AG04450 (cell line): ENCODE results near the gene QKI. TPM values are rescaled to one million over a fixed set of nuclear protein-coding genes. Genes with fewer than 3 reads are reported as not detected.

Experiments used
- CTCF ChIA-PET: fragments of 300-600, 350-600 bp; formaldehyde crosslinking; extraction: SDS; loops from one replicate; lab custom pipeline; 2022; ENCODE audit warnings: antibody characterized with exemption, inconsistent platforms; lab: Charles Lee
- POLR2A ChIA-PET: fragments of 350-600 bp; formaldehyde crosslinking; extraction: SDS; loops from one replicate; lab custom pipeline; 2021; ENCODE audit warnings: antibody characterized with exemption, inconsistent platforms; lab: Yijun Ruan, JAX
- DNase-seq: peaks from one replicate; pipeline ENCODE4 v3.0.0-alpha.2; 2011; ENCODE audit warnings: low read depth, low spot score
- H3K27ac ChIP-seq: one replicate; pipeline ENCODE4 v1.5.1; 2012; ENCODE audit warnings: low read depth, low read length, control low read depth
- H3K27me3 ChIP-seq: one replicate; pipeline ENCODE4 v1.6.0; 2012; ENCODE audit warnings: low read length; ENCODE audit not compliant: control insufficient read depth, insufficient read depth
- H3K4me3 ChIP-seq: 2 replicates; pipeline ENCODE4 v1.5.1; 2011; ENCODE audit warnings: mild to moderate bottlenecking, low read depth, low read length, control low read depth
- H3K9me3 ChIP-seq: 2 replicates; pipeline ENCODE4 v1.5.1; 2012; ENCODE audit warnings: low read length; ENCODE audit not compliant: control insufficient read depth, insufficient read depth
- polyA plus RNA-seq: library from polyadenylated mRNA; depleted of rRNA; stranded (reverse); fragments of >200 nt; gene quantifications from 2 replicates; pipeline ENCODE4 v1.2.3, GENCODE V29; 2011
- TF ChIP-seq, protein P1 (sequence below): IDR thresholded peaks from 2 replicates; pipeline ENCODE4 v1.5.1; 2011; ENCODE audit warnings: low read depth, low read length, control low read depth, inconsistent platforms

QKI gene
- polyA plus RNA-seq, 1 experiment: 165 TPM

DNA sequence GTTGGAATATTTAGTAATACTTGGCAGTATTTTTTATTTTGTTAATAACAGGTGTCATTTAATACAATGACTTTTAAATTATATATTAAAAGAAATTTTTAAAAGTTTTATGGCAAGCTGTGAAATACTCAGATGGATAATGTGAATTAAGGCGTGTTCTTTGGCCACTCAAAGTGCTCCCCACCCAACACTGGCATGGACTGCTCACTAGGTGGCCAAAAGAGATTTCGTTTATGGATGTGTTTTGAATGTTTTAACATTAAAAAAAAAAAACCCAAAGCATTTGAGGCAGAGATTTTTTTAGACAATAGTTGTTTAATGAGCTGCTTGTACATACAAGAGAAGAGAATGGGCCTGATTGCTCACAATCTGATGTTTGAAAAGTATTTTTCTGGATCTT, 86.5 kb downstream of the QKI start:
- Histone ChIP-seq H3K27me3 (no peaks in the 10 kb centered on the region), H3K4me3 (no peak overlapping the region), H3K9me3 (peaks cover 6% of the 10 kb centered on the region), H3K27ac (no peak overlapping the region)
- no peak for DNase-seq
- ChIA-PET CTCF (interaction anchor here (0.6 to 0.8 kb wide), 5 partner anchors 11 to 453 kb away, joined by 3 to 5 read pairs (median 3); no protein-coding TSS in a partner anchor), POLR2A (interaction anchor here (0.6 kb wide), 1 partner anchor 1994 kb away, joined by 4 read pairs; no protein-coding TSS in a partner anchor)
- TF ChIP-seq, protein P1, sequence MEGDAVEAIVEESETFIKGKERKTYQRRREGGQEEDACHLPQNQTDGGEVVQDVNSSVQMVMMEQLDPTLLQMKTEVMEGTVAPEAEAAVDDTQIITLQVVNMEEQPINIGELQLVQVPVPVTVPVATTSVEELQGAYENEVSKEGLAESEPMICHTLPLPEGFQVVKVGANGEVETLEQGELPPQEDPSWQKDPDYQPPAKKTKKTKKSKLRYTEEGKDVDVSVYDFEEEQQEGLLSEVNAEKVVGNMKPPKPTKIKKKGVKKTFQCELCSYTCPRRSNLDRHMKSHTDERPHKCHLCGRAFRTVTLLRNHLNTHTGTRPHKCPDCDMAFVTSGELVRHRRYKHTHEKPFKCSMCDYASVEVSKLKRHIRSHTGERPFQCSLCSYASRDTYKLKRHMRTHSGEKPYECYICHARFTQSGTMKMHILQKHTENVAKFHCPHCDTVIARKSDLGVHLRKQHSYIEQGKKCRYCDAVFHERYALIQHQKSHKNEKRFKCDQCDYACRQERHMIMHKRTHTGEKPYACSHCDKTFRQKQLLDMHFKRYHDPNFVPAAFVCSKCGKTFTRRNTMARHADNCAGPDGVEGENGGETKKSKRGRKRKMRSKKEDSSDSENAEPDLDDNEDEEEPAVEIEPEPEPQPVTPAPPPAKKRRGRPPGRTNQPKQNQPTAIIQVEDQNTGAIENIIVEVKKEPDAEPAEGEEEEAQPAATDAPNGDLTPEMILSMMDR: no peak

DNA sequence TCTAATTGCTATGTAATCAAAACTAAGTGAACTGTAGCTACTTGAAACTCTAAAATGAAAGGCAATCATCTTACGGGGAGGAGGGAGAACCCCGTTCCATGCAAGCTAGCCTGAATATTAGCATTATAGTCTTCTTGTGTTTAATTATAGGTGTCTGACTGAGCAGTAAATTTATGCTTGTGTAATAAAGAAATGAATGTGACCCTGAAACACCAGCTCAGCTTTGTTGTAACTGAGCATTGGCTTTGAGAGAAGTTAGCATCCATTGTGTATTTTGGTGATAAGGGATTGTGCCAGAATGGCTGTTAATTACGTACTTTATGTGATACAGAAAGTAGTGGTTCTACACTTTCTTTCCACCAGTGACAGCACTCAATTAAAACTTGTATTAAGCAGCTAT, 86.9 kb downstream of the QKI start:
- DNase-seq: no peak
- TF ChIP-seq, protein P1: no peak
- POLR2A ChIA-PET: interaction anchor here (0.6 kb wide), 1 partner anchor 1995 kb away, joined by 4 read pairs; no protein-coding TSS in a partner anchor

DNA sequence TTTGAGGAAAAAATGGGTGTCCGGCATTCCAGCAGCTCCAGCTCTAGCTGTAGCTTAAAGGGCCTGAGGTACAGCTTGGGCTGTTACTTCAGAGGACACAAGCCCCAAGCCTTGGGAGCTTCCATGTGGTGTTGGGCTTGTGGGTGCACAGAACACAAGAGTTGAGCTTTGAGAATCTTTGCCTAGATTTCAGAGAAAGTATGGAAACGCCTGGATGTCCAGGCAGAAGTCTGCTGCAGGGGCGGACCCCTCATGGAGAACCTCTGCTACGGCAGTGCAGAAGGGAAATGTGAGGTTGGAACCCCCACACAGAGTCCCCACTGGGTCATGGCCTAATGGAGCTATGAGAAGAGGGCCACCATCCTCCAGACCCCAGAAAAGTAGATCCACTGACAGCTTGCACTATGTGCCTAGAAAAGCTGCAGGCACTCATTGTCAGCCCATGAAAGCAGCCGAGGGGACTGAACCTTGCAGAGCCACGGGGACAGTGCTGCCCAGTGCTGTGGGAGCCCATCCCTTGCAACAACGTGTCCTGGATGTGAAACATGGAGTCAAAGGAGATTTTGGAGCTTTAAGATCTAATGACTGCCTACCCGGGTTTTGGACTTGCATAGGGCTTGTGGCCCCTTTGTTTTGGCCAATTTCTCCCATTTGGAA, 90.6 kb downstream of the QKI start:
- Histone ChIP-seq H3K9me3 (peaks cover 13% of the 10 kb centered on the region), H3K27ac (no peak overlapping the region), H3K4me3 (no peak overlapping the region), H3K27me3 (no peaks in the 10 kb centered on the region)
- TF ChIP-seq, protein P1: no peak
- no peak for DNase-seq
- CTCF ChIA-PET: interaction anchor here (0.6 kb wide), 1 partner anchor 12 kb away, joined by 4 read pairs; no protein-coding TSS in a partner anchor
- POLR2A ChIA-PET: no interaction called here

More for the DNA sequence above, 86.9 kb downstream of the QKI start:
- Histone ChIP-seq H3K4me3 (no peak overlapping the region), H3K27me3 (no peaks in the 10 kb centered on the region), H3K27ac (no peak overlapping the region), H3K9me3 (peaks cover 6% of the 10 kb centered on the region)
- CTCF ChIA-PET: interaction anchor here (0.6 to 0.8 kb wide), 5 partner anchors 11 to 452 kb away, joined by 3 to 5 read pairs (median 3); no protein-coding TSS in a partner anchor

DNA sequence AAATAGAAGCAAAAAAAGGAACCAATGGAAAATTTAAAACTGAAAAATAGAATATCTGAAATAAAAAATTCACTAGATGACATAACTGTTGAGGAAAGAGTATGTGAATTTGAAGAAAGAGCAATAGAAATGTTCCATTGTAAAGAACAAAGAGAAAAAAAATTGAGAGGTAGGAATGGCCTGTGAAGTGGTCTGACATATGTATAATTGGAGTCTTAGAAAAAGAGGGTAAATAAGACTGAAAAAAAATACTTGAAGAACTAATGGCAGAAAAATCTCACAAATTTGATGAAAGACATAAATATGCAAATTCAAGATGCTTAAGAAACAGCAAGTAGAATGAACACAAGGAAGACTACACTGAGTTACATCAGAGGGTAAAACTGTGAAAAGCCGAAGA, 93.4 kb downstream of the QKI start:
- Histone ChIP-seq H3K9me3 (peaks cover 13% of the 10 kb centered on the region), H3K27ac (no peak overlapping the region), H3K4me3 (no peak overlapping the region), H3K27me3 (no peaks in the 10 kb centered on the region)
- DNase-seq: no peak
- ChIA-PET POLR2A (no interaction called here), CTCF (no interaction called here)
- TF ChIP-seq, protein P1: no peak

DNA sequence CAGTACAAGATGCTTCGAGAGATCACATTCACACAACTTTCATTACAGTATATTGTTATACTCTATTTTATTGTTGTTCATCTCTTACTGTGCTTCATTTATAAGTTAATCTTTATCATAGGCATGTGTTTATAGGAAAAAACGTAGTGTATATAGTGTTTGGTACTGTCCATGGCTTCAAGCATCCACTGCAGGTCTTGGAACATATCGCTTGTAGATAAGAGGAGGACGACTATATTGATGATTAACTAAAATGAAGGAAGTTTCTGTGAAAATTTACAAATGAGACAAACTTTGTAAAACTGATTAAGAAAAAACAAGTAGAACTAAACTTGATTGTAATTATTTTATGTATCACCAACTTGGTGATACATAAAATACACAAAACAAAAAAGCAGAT, 98.5 kb downstream of the QKI start:
- no peaks in the 10 kb centered on the region for H3K27me3 ChIP-seq
- TF ChIP-seq, protein P1: no peak
- no peak for DNase-seq
- H3K27ac ChIP-seq: no peak overlapping the region
- ChIA-PET CTCF (interaction anchor here (1.0 kb wide), 1 partner anchor 12 kb away, joined by 3 read pairs; no protein-coding TSS in a partner anchor), POLR2A (no interaction called here)
- no peak overlapping the region for H3K4me3 ChIP-seq
- H3K9me3 ChIP-seq: peaks cover 7% of the 10 kb centered on the region
